Coronary artery (tissue), 2 donors: ENCODE measurements around the gene CTCF.

ENCODE experiments used
- DNase-seq: peaks from one replicate; pipeline ENCODE4 v3.0.0-alpha.2; 2017; ENCODE audit warnings: low spot score
- H3K27ac ChIP-seq, 2 donors: fragments of 200-600 bp; sonication (generic); one replicate each; pipeline ENCODE4 v1.5.1; 2016 to 2019
- H3K4me3 ChIP-seq: fragments of 200-600 bp; sonication (generic); 2 replicates; pipeline ENCODE4 v1.5.1; 2016; ENCODE audit warnings: mild to moderate bottlenecking, moderate library complexity
- CTCF ChIP-seq: fragments of 200-600 bp; sonication (generic); IDR thresholded peaks from one replicate; pipeline ENCODE4 v1.5.1; 2019; ENCODE audit warnings: antibody characterized with exemption

Gene CTCF

GRCh38 chr16:67598527-67598926, 36.2 kb downstream of the CTCF start:
- no peak overlapping the region for H3K27ac ChIP-seq
- no peak for TF ChIP-seq CTCF
- no peak overlapping the region for H3K4me3 ChIP-seq
- no peak for DNase-seq

- Histone ChIP-seq H3K27ac (no peak overlapping the region), H3K4me3 (no peak overlapping the region)
- DNase-seq: no peak
- no peak for TF ChIP-seq CTCF
Measured at GRCh38 chr16:67605641-67606040, 43.3 kb downstream of the CTCF start.

DNA sequence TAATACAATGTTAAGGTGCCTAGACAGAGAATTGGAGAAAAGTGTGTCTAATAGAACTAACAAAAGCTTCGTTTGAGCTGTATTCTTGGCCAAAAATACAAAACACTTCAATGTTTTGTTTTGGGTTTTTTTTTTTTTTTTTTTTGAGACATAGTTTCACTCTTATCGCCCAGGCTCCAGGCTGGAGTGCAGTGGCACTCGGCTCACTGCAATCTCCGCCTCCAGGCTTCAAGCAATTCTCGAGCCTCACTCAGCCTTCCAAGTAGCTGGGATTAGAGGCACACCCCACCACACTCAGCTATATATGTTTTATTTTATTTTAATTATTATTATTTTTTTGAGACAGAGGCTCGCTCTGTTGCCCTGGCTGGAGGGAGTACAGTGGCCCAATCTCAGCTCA, 44.3 kb downstream of the CTCF start:
- DNase-seq: no peak
- H3K27ac ChIP-seq: no peak overlapping the region
- no peak for TF ChIP-seq CTCF

GRCh38 chr16:67608364-67608763, 46.0 kb downstream of the CTCF start:
- TF ChIP-seq CTCF: no peak
- no peak overlapping the region for H3K4me3 ChIP-seq
- H3K27ac ChIP-seq: no peak overlapping the region
- no peak for DNase-seq

More for the DNA sequence above, 44.3 kb downstream of the CTCF start:
- H3K4me3 ChIP-seq: no peak overlapping the region

DNA sequence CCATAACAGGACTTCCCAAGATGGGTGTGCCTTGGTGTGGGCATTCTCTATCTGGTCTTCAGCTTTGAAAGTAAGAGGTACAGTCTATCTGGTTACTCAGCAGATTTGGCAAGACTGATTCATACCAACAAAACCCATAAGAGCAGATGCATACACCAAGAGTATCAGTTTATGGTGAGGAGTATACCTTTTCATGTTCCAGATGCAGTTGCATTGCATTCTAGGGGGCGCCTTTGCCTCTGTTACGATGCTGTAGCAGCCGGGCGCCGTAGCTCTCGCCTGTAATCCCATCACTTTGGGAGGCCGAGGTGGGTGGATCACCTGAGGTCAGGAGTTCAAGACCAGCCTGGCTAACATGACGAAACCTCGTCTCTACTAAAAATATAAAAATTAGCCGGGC, 51.5 kb downstream of the CTCF start:
- no peak overlapping the region for H3K4me3 ChIP-seq
- H3K27ac ChIP-seq: no peak overlapping the region
- no peak for DNase-seq
- no peak for TF ChIP-seq CTCF

- no peak for TF ChIP-seq CTCF
- no peak overlapping the region for H3K4me3 ChIP-seq
- no peak for DNase-seq
- no peak overlapping the region for H3K27ac ChIP-seq
Measured at GRCh38 chr16:67628216-67628615, 65.9 kb downstream of the CTCF start.

DNA sequence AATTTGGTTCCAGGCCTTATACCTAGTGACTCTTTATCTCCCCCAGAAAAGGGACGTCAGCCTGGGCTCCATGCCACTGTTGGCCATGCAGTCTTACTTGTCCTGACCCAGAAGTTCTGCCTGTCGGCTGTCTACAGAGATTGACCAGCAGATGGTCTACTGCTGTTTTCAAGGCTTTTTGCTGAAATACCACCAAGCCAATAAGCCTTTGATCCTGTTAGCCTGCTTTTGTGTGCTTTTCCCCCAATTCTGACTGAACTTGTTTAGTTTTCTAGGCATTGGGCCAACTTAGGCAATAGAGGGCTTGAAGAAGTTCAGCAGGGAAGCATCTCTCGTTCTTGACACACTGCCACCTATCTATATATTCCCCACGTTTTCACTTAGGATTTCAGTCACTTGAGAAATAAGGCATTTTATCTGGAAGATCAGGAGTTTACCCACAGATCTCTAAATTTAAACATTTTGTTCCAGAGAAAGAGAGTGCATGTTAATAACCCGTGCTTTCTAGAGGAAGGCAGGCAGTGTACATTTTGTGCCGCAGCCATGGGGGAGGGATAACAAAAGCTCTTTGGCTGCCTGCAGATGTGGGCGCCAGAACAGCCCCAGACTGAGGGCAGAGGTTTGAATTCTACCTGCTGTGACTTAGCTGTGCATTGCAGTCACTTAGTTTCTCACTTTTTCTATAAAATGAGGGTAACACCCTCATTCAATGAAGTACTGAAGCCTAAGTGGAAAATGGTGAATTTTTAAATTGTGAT, 70.3 kb downstream of the CTCF start:
- no peak for TF ChIP-seq CTCF
- H3K27ac ChIP-seq: no peak overlapping the region
- no peak overlapping the region for H3K4me3 ChIP-seq
- no peak for DNase-seq
